Measurements from ENCODE around the gene MOAP1. TPM values are rescaled to one million over a fixed set of nuclear protein-coding genes. Genes with fewer than 3 reads are reported as not detected.

Gene MOAP1
- polyA plus RNA-seq, 1 of the 3 experiments (the other 2 are of a cell fraction) = 25.0 TPM

GRCh38 chr14:93212432-93212831 is 27.7 kb upstream of the MOAP1 start:
- H3K36me3 ChIP-seq (replicated peaks in 1 of 2; ENCODE audit: control insufficient read depth in 1 of 2, insufficient read depth in 2 of 2, low read length in 1 of 2) = peaks cover 31 to 52% of the 10 kb centered on the region in 2 experiments
- peaks cover 6% of the 10 kb centered on the region in 2 experiments; a peak in 3 of 4 replicates for H3K4me1 ChIP-seq (ENCODE audit: control insufficient read depth in 1 of 2, insufficient read depth in 2 of 2, low read depth in 1 of 2, low read length in 1 of 2)
- H3K9ac ChIP-seq = no peak overlapping the region
- H3K4me3 ChIP-seq (ENCODE audit: low read depth in 2 of 2, low read length in 1 of 2) = no peak overlapping the region
- peaks cover 38% of the 10 kb centered on the region for H3K79me2 ChIP-seq (ENCODE audit: insufficient read depth)
- H4K20me1 ChIP-seq (ENCODE audit: insufficient read depth) = no peaks in the 10 kb centered on the region
- DNase-seq = no peak
- ChIA-PET POLR2A (no interaction called here), CTCF (no interaction called here)
- TF ChIP-seq, protein P1, sequence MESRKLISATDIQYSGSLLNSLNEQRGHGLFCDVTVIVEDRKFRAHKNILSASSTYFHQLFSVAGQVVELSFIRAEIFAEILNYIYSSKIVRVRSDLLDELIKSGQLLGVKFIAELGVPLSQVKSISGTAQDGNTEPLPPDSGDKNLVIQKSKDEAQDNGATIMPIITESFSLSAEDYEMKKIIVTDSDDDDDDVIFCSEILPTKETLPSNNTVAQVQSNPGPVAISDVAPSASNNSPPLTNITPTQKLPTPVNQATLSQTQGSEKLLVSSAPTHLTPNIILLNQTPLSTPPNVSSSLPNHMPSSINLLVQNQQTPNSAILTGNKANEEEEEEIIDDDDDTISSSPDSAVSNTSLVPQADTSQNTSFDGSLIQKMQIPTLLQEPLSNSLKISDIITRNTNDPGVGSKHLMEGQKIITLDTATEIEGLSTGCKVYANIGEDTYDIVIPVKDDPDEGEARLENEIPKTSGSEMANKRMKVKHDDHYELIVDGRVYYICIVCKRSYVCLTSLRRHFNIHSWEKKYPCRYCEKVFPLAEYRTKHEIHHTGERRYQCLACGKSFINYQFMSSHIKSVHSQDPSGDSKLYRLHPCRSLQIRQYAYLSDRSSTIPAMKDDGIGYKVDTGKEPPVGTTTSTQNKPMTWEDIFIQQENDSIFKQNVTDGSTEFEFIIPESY (IDR thresholded peaks at IDR 0.05; ENCODE audit: borderline replicate concordance, low read depth) = no peak
- TF ChIP-seq RAD21 (IDR thresholded peaks at IDR 0.05; ENCODE audit: low read length) = no peak
- TF ChIP-seq YY1 (IDR thresholded peaks at IDR 0.05; ENCODE audit: low read depth) = no peak
- TF ChIP-seq FOSL2 (IDR thresholded peaks at IDR 0.05; ENCODE audit: borderline replicate concordance, low read depth) = no peak
- TF ChIP-seq FOXJ3 (CRISPR knock-in tag; IDR thresholded peaks at IDR 0.05) = no peak
- TF ChIP-seq, protein P2, sequence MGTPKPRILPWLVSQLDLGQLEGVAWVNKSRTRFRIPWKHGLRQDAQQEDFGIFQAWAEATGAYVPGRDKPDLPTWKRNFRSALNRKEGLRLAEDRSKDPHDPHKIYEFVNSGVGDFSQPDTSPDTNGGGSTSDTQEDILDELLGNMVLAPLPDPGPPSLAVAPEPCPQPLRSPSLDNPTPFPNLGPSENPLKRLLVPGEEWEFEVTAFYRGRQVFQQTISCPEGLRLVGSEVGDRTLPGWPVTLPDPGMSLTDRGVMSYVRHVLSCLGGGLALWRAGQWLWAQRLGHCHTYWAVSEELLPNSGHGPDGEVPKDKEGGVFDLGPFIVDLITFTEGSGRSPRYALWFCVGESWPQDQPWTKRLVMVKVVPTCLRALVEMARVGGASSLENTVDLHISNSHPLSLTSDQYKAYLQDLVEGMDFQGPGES (IDR thresholded peaks at IDR 0.05; ENCODE audit: low read depth, low read length) = no peak
- TF ChIP-seq, protein P3, sequence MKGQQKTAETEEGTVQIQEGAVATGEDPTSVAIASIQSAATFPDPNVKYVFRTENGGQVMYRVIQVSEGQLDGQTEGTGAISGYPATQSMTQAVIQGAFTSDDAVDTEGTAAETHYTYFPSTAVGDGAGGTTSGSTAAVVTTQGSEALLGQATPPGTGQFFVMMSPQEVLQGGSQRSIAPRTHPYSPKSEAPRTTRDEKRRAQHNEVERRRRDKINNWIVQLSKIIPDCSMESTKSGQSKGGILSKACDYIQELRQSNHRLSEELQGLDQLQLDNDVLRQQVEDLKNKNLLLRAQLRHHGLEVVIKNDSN (IDR thresholded peaks at IDR 0.05; ENCODE audit: borderline replicate concordance, low read depth) = no peak
- no peak for TF ChIP-seq REST (IDR thresholded peaks at IDR 0.05; ENCODE audit: low read depth, low read length)
- no peak for TF ChIP-seq POLR2AphosphoS5 (IDR thresholded peaks at IDR 0.05; ENCODE audit: low read depth, low read length)
- no peak for TF ChIP-seq RFX5 (IDR thresholded peaks at IDR 0.05; ENCODE audit: low read length)
- no peak for TF ChIP-seq GATA2 (CRISPR knock-in tag; IDR thresholded peaks at IDR 0.05)
- TF ChIP-seq RXRA (IDR thresholded peaks at IDR 0.05; ENCODE audit: borderline replicate concordance, low read depth) = no peak
- TF ChIP-seq EP300 (IDR thresholded peaks at IDR 0.05; ENCODE audit: borderline replicate concordance in 1 of 2, low read depth in 1 of 2, low read length in 1 of 2) = no peak
- no peak for TF ChIP-seq TCF12 (IDR thresholded peaks at IDR 0.05)
- TF ChIP-seq, protein P4, sequence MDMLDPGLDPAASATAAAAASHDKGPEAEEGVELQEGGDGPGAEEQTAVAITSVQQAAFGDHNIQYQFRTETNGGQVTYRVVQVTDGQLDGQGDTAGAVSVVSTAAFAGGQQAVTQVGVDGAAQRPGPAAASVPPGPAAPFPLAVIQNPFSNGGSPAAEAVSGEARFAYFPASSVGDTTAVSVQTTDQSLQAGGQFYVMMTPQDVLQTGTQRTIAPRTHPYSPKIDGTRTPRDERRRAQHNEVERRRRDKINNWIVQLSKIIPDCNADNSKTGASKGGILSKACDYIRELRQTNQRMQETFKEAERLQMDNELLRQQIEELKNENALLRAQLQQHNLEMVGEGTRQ (IDR thresholded peaks at IDR 0.05; ENCODE audit: borderline replicate concordance, low read depth, low read length) = no peak
- no peak for TF ChIP-seq JUND (IDR thresholded peaks at IDR 0.05)
- TF ChIP-seq MAX (IDR thresholded peaks at IDR 0.05; ENCODE audit: low read depth) = no peak
- TF ChIP-seq FOXM1 (IDR thresholded peaks at IDR 0.05; ENCODE audit: low read depth) = no peak
- no peak for TF ChIP-seq ELF1 (IDR thresholded peaks at IDR 0.05)
- H3F3A ChIP-seq (replicated peaks; ENCODE audit: insufficient read depth) = peaks cover 16% of the 10 kb centered on the region
- no peak overlapping the region for H3K4me2 ChIP-seq
- H2AFZ ChIP-seq (ENCODE audit: low read depth) = no peak overlapping the region
- no peaks in the 10 kb centered on the region for H3K9me2 ChIP-seq
- H3K9me3 ChIP-seq = no peaks in the 10 kb centered on the region
- WGBS (ENCODE audit: low lambda C conversion rate) = 81% methylated on average over 3 of the region's 3 CpGs
- H3K27ac ChIP-seq (ENCODE audit: low read depth in 2 of 2, low read length in 1 of 2) = no peak overlapping the region
- H3K27me3 ChIP-seq (ENCODE audit: insufficient read depth) = no peaks in the 10 kb centered on the region

Measured in SK-N-SH (cell line).